SU-DHL-6 (cell line): ENCODE results near the gene TANC1.

Source experiments
- CTCF ChIP-seq: fragments of 200-600 bp; sonication (generic); IDR thresholded peaks from one replicate; pipeline ENCODE4 v1.5.1; 2017; ENCODE audit warnings: antibody characterized with exemption, mild to moderate bottlenecking, low read length, moderate library complexity; ENCODE audit not compliant: insufficient read depth, poor library complexity, severe bottlenecking
- EZH2phosphoT487 ChIP-seq: fragments of 200-600 bp; sonication (generic), shearing (Covaris generic); conservative IDR thresholded peaks from 2 replicates; pipeline ENCODE4 v1.6.1; 2018; ENCODE audit warnings: mild to moderate bottlenecking, antibody characterized with exemption, low read length, moderate library complexity, mixed read lengths

GRCh38 chr2:159226059-159226461, 257.6 kb downstream of the TANC1 start:
- TF ChIP-seq CTCF (no peak), EZH2phosphoT487 (no peak)
